ENCODE data around the gene CTSS. TPM values are rescaled to one million over a fixed set of nuclear protein-coding genes. Genes with fewer than 3 reads are reported as not detected.
A peak's percentile ranks its signal among the peaks of the same experiment; 100 is the strongest.

Gene CTSS
- total RNA-seq, 1 donor from 2014 or later, result 3.8 TPM

GRCh38 chr1:150706091-150706490, 59.5 kb downstream of the CTSS start:
- DNase-seq (ENCODE audit: low read depth), result no peak

- no peak for DNase-seq (ENCODE audit: low read depth)
Measured at GRCh38 chr1:150703427-150703826, 62.2 kb downstream of the CTSS start.

GRCh38 chr1:150696995-150697927, 68.3 kb downstream of the CTSS start, which contains the start of gene GOLPH3L:
GOLPH3L (minus strand) TSS chr1:150697154; CDS start chr1:150694838, 2,316 bp downstream.
- DNase-seq (ENCODE audit: low read depth), result peak; percentile 100

- no peak for DNase-seq (ENCODE audit: low read depth)
Measured at GRCh38 chr1:150696590-150696989, 69.0 kb downstream of the CTSS start.

GRCh38 chr1:150696162-150696561, 69.4 kb downstream of the CTSS start:
- DNase-seq (ENCODE audit: low read depth), result peak; percentile 1

- no peak for DNase-seq (ENCODE audit: low read depth)
Measured at GRCh38 chr1:150695561-150695960, 70.0 kb downstream of the CTSS start.

GRCh38 chr1:150692720-150693119, 72.9 kb downstream of the CTSS start:
- no peak for DNase-seq (ENCODE audit: low read depth)

- DNase-seq (ENCODE audit: low read depth), result no peak
Measured at GRCh38 chr1:150688763-150689162, 76.8 kb downstream of the CTSS start.

GRCh38 chr1:150686275-150686674, 79.3 kb downstream of the CTSS start:
- DNase-seq (ENCODE audit: low read depth), result no peak

- DNase-seq (ENCODE audit: low read depth), result no peak
Measured at GRCh38 chr1:150683914-150684313, 81.7 kb downstream of the CTSS start.

Other genes starting within 250 kb of the CTSS start
- 10.9 and 16.2 TPM in 2 replicates for gene ADAMTSL4, start 216.4 kb downstream of the CTSS start, total RNA-seq
- gene MCL1, start 186.2 kb downstream of the CTSS start, total RNA-seq, result 162 and 186 TPM in 2 replicates
- gene ENSA, start 136.2 kb downstream of the CTSS start, total RNA-seq, result 86.7 and 116 TPM in 2 replicates
- gene GOLPH3L, start 68.6 kb downstream of the CTSS start, total RNA-seq, result 12.1 and 13.1 TPM in 2 replicates
- not detected in 2 replicates for gene HORMAD1, start 44.9 kb downstream of the CTSS start, total RNA-seq
- gene CTSK, start 42.5 kb upstream of the CTSS start, total RNA-seq, result 2.6 and 3.0 TPM in 2 replicates
- 33.1 and 41.7 TPM in 2 replicates for gene ARNT, start 110.8 kb upstream of the CTSS start, total RNA-seq
- gene CTXND2, start 121.4 kb upstream of the CTSS start, total RNA-seq, result not detected in 2 replicates
- gene SETDB1, start 160.6 kb upstream of the CTSS start, total RNA-seq, result 42.9 and 48.3 TPM in 2 replicates
- gene CERS2, start 209.1 kb upstream of the CTSS start, total RNA-seq, result 55.2 and 58.3 TPM in 2 replicates
- not detected in 2 replicates for gene ANXA9, start 216.5 kb upstream of the CTSS start, total RNA-seq
- 23.6 and 39.6 TPM in 2 replicates for gene MINDY1, start 241.1 kb upstream of the CTSS start, total RNA-seq
- gene PRUNE1, start 242.7 kb upstream of the CTSS start, total RNA-seq, result 25.9 and 47.5 TPM in 2 replicates